Lung (tissue), 12 donors: ENCODE results near the gene APOBEC3B. TPM values are rescaled to one million over a fixed set of nuclear protein-coding genes. Genes with fewer than 3 reads are reported as not detected.

Experiments
- ATAC-seq: fragments of 200-7000 bp; cut with Tn5 transposase; one replicate; pipeline ENCODE4 v1.9.1; 2020; ENCODE audit warnings: moderate number of reproducible peaks; ENCODE audit not compliant: insufficient read depth, low FRiP score
- DNase-seq, 3 donors: peaks; one replicate each; pipeline ENCODE4 v3.0.0-alpha.2; 2013 to 2017
- H3K27ac ChIP-seq, 2 donors: one replicate each; pipeline ENCODE4 v1.5.1; 2013; ENCODE audit warnings: mild to moderate bottlenecking in 2 of 2, moderate library complexity in 2 of 2, control low read depth in 1 of 2, inconsistent platforms in 1 of 2, low read depth in 1 of 2, low read length in 1 of 2
- H3K27me3 ChIP-seq, 3 donors: one replicate each; pipeline ENCODE4 v1.5.1; 2013; ENCODE audit warnings: low read length in 2 of 3; ENCODE audit not compliant: control insufficient read depth in 3 of 3, insufficient read depth in 3 of 3
- H3K36me3 ChIP-seq, 4 donors: one replicate each; pipeline ENCODE4 v1.5.1; 2013; ENCODE audit warnings: low read length in 4 of 4, mild to moderate bottlenecking in 1 of 4, moderate library complexity in 1 of 4; ENCODE audit not compliant: control insufficient read depth in 4 of 4, insufficient read depth in 4 of 4
- H3K4me1 ChIP-seq, 5 donors: one replicate each; pipeline ENCODE4 v1.5.1; 2013; ENCODE audit warnings: low read length in 5 of 5, mild to moderate bottlenecking in 2 of 5, moderate library complexity in 1 of 5; ENCODE audit not compliant: control insufficient read depth in 5 of 5, insufficient read depth in 5 of 5
- H3K4me3 ChIP-seq: one replicate; pipeline ENCODE4 v1.5.1; 2013; ENCODE audit warnings: mild to moderate bottlenecking, control low read depth, moderate library complexity
- H3K9ac ChIP-seq, 2 donors: one replicate each; pipeline ENCODE4 v1.5.1; 2013; ENCODE audit warnings: low read length in 2 of 2, control low read depth in 1 of 2; ENCODE audit not compliant: insufficient read depth in 1 of 2
- H3K9me3 ChIP-seq, 4 donors: one replicate each; pipeline ENCODE4 v1.5.1; 2013; ENCODE audit warnings: low read length in 3 of 4, mild to moderate bottlenecking in 1 of 4, moderate library complexity in 1 of 4; ENCODE audit not compliant: control insufficient read depth in 4 of 4, insufficient read depth in 3 of 4
- WGBS, 2 donors: extraction: QIAGEN DNeasy Blood & Tissue Kit; methylation state at CpG; one replicate each; pipeline ENCODE4 v1.1.7; 2013; 5-methylcytosine and 5-hydroxymethylcytosine counted together
- polyA plus RNA-seq, 2 donors: library from polyadenylated mRNA; stranded (reverse); fragments of 200-250 nt; gene quantifications; one replicate each; pipeline ENCODE4 v1.2.1, GENCODE V29; 2013
- total RNA-seq, 2 donors: library from RNA; depleted of rRNA in 1 of 2; stranded (reverse); fragments of >200 nt in 1 of 2; gene quantifications; one replicate each; pipeline ENCODE4 v1.2.1, GENCODE V29; 2014 to 2021
- TF ChIP-seq, protein P1 (sequence below): IDR thresholded peaks from 2 replicates; pipeline ENCODE4 v1.5.1; 2012; ENCODE audit warnings: mild to moderate bottlenecking; ENCODE audit errors: control extremely low read depth, extremely low read depth
- donor health status: control.
- donor health status: control.
- donor health status: Bipolar disorder and iron deficiency.
- donor health status: healthy.
- donor health status: DM: yes; HTN: yes; CAD: no.

APOBEC3B gene
- total and polyA plus RNA-seq, 4 donors: 1.0 to 4.5 (median 3.5) TPM

GRCh38 chr22:39041908-39042307 lies 59.8 kb downstream of the APOBEC3B start:
- Histone ChIP-seq H3K9me3 (no peaks in the 10 kb centered on the region), H3K4me1 (peaks cover 0 to 10% (median 2%) of the 10 kb centered on the region in 5 donors), H3K36me3 (peaks cover 0 to 6% (median 1%) of the 10 kb centered on the region in 4 donors), H3K27me3 (no peaks in the 10 kb centered on the region), H3K9ac (no peak overlapping the region), H3K27ac (no peak overlapping the region), H3K4me3 (no peak overlapping the region)
- 93 to 94% methylated on average over 7 of the region's 7 CpGs for WGBS, 2 donors
- TF ChIP-seq, protein P1, sequence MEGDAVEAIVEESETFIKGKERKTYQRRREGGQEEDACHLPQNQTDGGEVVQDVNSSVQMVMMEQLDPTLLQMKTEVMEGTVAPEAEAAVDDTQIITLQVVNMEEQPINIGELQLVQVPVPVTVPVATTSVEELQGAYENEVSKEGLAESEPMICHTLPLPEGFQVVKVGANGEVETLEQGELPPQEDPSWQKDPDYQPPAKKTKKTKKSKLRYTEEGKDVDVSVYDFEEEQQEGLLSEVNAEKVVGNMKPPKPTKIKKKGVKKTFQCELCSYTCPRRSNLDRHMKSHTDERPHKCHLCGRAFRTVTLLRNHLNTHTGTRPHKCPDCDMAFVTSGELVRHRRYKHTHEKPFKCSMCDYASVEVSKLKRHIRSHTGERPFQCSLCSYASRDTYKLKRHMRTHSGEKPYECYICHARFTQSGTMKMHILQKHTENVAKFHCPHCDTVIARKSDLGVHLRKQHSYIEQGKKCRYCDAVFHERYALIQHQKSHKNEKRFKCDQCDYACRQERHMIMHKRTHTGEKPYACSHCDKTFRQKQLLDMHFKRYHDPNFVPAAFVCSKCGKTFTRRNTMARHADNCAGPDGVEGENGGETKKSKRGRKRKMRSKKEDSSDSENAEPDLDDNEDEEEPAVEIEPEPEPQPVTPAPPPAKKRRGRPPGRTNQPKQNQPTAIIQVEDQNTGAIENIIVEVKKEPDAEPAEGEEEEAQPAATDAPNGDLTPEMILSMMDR: no peak
- DNase-seq (no peak), ATAC-seq (no peak)

Other genes starting within 250 kb of the APOBEC3B start
- gene SUN2, start 226.3 kb upstream of the APOBEC3B start, total RNA-seq: 100 to 1,000 TPM in 1 of 2 donors, 10 to 100 TPM in 1; 75.5 to 220 TPM
- 100 to 1,000 TPM in 1 of 2 donors, 10 to 100 TPM in 1; 58.6 to 138 TPM for gene SUN2, start 226.3 kb upstream of the APOBEC3B start, polyA plus RNA-seq
- gene DNAL4, start 188.2 kb upstream of the APOBEC3B start, total RNA-seq: 10 to 100 TPM; 28.4 to 29.0 TPM
- gene DNAL4, start 188.2 kb upstream of the APOBEC3B start, polyA plus RNA-seq: 10 to 100 TPM; 22.2 to 24.1 TPM
- gene NPTXR, start 138.3 kb upstream of the APOBEC3B start, total RNA-seq: 1 to 10 TPM; 4.2 to 5.8 TPM
- 1 to 10 TPM in 1 of 2 donors, under 1 TPM in 1; 0.98 to 1.5 TPM for gene NPTXR, start 138.3 kb upstream of the APOBEC3B start, polyA plus RNA-seq
- gene CBX6, start 110.1 kb upstream of the APOBEC3B start, total RNA-seq: 10 to 100 TPM; 14.6 to 79.2 TPM
- 10 to 100 TPM; 18.8 to 27.9 TPM for gene CBX6, start 110.1 kb upstream of the APOBEC3B start, polyA plus RNA-seq
- gene APOBEC3A, start 24.7 kb upstream of the APOBEC3B start, total RNA-seq: 10 to 100 TPM in 1 of 2 donors, 1 to 10 TPM in 1; 6.2 to 12.0 TPM
- gene APOBEC3A, start 24.7 kb upstream of the APOBEC3B start, polyA plus RNA-seq: 10 to 100 TPM in 1 of 2 donors, 1 to 10 TPM in 1; 1.1 to 68.3 TPM
- gene APOBEC3C, start 31.9 kb downstream of the APOBEC3B start, total RNA-seq: 10 to 100 TPM; 11.1 to 21.7 TPM
- gene APOBEC3C, start 31.9 kb downstream of the APOBEC3B start, polyA plus RNA-seq: 10 to 100 TPM; 12.0 to 15.3 TPM
- gene APOBEC3D, start 38.8 kb downstream of the APOBEC3B start, total RNA-seq: 1 to 10 TPM; 2.5 to 2.6 TPM
- 1 to 10 TPM; 1.4 to 1.7 TPM for gene APOBEC3D, start 38.8 kb downstream of the APOBEC3B start, polyA plus RNA-seq
- 10 to 100 TPM in 1 of 2 donors, 1 to 10 TPM in 1; 7.7 to 12.1 TPM for gene APOBEC3F, start 58.5 kb downstream of the APOBEC3B start, total RNA-seq
- 1 to 10 TPM; 3.6 to 4.3 TPM for gene APOBEC3F, start 58.5 kb downstream of the APOBEC3B start, polyA plus RNA-seq
- gene APOBEC3G, start 94.9 kb downstream of the APOBEC3B start, total RNA-seq: 10 to 100 TPM; 12.8 to 15.2 TPM
- gene APOBEC3G, start 94.9 kb downstream of the APOBEC3B start, polyA plus RNA-seq: 10 to 100 TPM in 1 of 2 donors, 1 to 10 TPM in 1; 6.5 to 15.5 TPM
- not detected for gene APOBEC3H, start 114.9 kb downstream of the APOBEC3B start, total RNA-seq
- 1 to 10 TPM in 1 of 2 donors, under 1 TPM in 1; 0.57 to 1.2 TPM for gene APOBEC3H, start 114.9 kb downstream of the APOBEC3B start, polyA plus RNA-seq
- gene CBX7, start 170.3 kb downstream of the APOBEC3B start, total RNA-seq: 10 to 100 TPM; 18.1 to 22.9 TPM
- 10 to 100 TPM; 18.9 to 27.8 TPM for gene CBX7, start 170.3 kb downstream of the APOBEC3B start, polyA plus RNA-seq